Left ventricle myocardium inferior (tissue), 1 donor: ENCODE measurements around the gene INO80D. TPM values are rescaled to one million over a fixed set of nuclear protein-coding genes. Genes with fewer than 3 reads are reported as not detected.
"Not testable (repeated sequence)": the region's sequence is repeated elsewhere in the genome, so short reads cannot be mapped to it uniquely, and the experiment has no call there.

ENCODE experiments used
- DNase-seq: peaks from one replicate; pipeline ENCODE4 v3.0.0-alpha.2; 2020
- H3K27ac ChIP-seq: fragments of 200-600 bp; replicated peaks from 2 replicates; pipeline ENCODE4 v1.8.0; 2021
- H3K27me3 ChIP-seq: fragments of 200-600 bp; 2 replicates; pipeline ENCODE4 v1.8.0; 2021; ENCODE audit warnings: low read depth
- H3K36me3 ChIP-seq: fragments of 200-600 bp; 2 replicates; pipeline ENCODE4 v1.8.0; 2021
- H3K4me1 ChIP-seq: fragments of 200-600 bp; 2 replicates; pipeline ENCODE4 v1.8.0; 2021
- H3K4me3 ChIP-seq: fragments of 200-600 bp; 2 replicates; pipeline ENCODE4 v1.8.0; 2021; ENCODE audit warnings: mild to moderate bottlenecking, moderate library complexity
- H3K9me3 ChIP-seq: fragments of 200-600 bp; replicated peaks from 2 replicates; pipeline ENCODE4 v1.8.0; 2021
- CTCF ChIP-seq: fragments of 200-600 bp; IDR thresholded peaks from 2 replicates; pipeline ENCODE4 v1.8.0; 2021; ENCODE audit warnings: antibody characterized with exemption, mild to moderate bottlenecking, borderline replicate concordance
- intact Hi-C: fragments of 100-400 bp; cut with micrococcal nuclease; formaldehyde crosslinking; loops from one replicate; pipeline ENCODE4 v1.11.0; 2022
- long read RNA-seq: library from polyadenylated mRNA; unstranded; transcript quantifications from one replicate; pipeline ENCODE4 v2.0.0, GENCODE V29; 2021
- total RNA-seq: library from RNA; stranded (reverse); fragmentation: NEBNext Ultra II Directional; extraction: Animal tissue kit (Norgen Biotek cat#: 25700); gene quantifications from one replicate; pipeline ENCODE4 v1.2.1, GENCODE V29; 2021
- donor health status: DM: no; HTN: yes; CAD: no; lungs with severe emphysema.

INO80D gene
- total RNA-seq, result 12.8 TPM
- long read RNA-seq, result 0 reads

GRCh38 chr2:206085742-206086445, at the start of gene INO80D:
INO80D (minus strand) TSS chr2:206086174; CDS start chr2:206063016, 23,158 bp downstream.
- Histone ChIP-seq H3K27ac (peak within 1 kb of the TSS; percentile 98), H3K9me3 (no peaks in the 10 kb centered on the region), H3K4me3 (peak within 1 kb of the TSS; percentile 92), H3K36me3 (peaks cover 13% of the 10 kb centered on the region), H3K4me1 (peaks cover 52% of the 10 kb centered on the region), H3K27me3 (no peaks in the 10 kb centered on the region)
- peak; percentile 68 for DNase-seq
- intact Hi-C loops, result no loop called here
- peak; percentile 69 for TF ChIP-seq CTCF

GRCh38 chr2:206127656-206128055, 41.7 kb upstream of the INO80D start:
- TF ChIP-seq CTCF, result no peak
- H3K27ac ChIP-seq, result no peak overlapping the region
- intact Hi-C loops, result no loop called here
- H3K36me3 ChIP-seq, result peaks cover 100% of the 10 kb centered on the region
- DNase-seq, result no peak
- H3K4me3 ChIP-seq, result no peak overlapping the region
- no peaks in the 10 kb centered on the region for H3K27me3 ChIP-seq
- no peaks in the 10 kb centered on the region for H3K9me3 ChIP-seq
- no peaks in the 10 kb centered on the region for H3K4me1 ChIP-seq

GRCh38 chr2:206125901-206126300, 39.9 kb upstream of the INO80D start:
- intact Hi-C loops, result no loop called here
- H3K36me3 ChIP-seq, result peaks cover 100% of the 10 kb centered on the region

GRCh38 chr2:206122569-206122968, 36.6 kb upstream of the INO80D start:
- H3K4me1 ChIP-seq, H3K4me3 ChIP-seq, intact Hi-C loops, H3K27me3 ChIP-seq, H3K27ac ChIP-seq, DNase-seq: not testable (repeated sequence)
- Histone ChIP-seq H3K36me3 (peaks cover 92% of the 10 kb centered on the region), H3K9me3 (peaks cover 15% of the 10 kb centered on the region)

More at GRCh38 chr2:206125901-206126300, 39.9 kb upstream of the INO80D start:
- no peak for TF ChIP-seq CTCF
- Histone ChIP-seq H3K9me3 (peaks cover 5% of the 10 kb centered on the region), H3K27me3 (no peaks in the 10 kb centered on the region), H3K4me3 (no peak overlapping the region), H3K4me1 (no peaks in the 10 kb centered on the region), H3K27ac (no peak overlapping the region)
- DNase-seq, result no peak

GRCh38 chr2:206116278-206116677, 30.3 kb upstream of the INO80D start:
- H3K36me3 ChIP-seq, result peaks cover 78% of the 10 kb centered on the region
- intact Hi-C loops, result no loop called here

More at GRCh38 chr2:206116278-206116677, 30.3 kb upstream of the INO80D start:
- Histone ChIP-seq H3K27me3 (no peaks in the 10 kb centered on the region), H3K9me3 (peaks cover 14% of the 10 kb centered on the region), H3K4me3 (no peak overlapping the region), H3K27ac (no peak overlapping the region), H3K4me1 (no peaks in the 10 kb centered on the region)
- TF ChIP-seq CTCF, result no peak
- no peak for DNase-seq
